ENCODE measurements around the gene SCRT2. TPM values are rescaled to one million over a fixed set of nuclear protein-coding genes. Genes with fewer than 3 reads are reported as not detected.

SCRT2 gene
- polyA plus RNA-seq, 3 donors, result not detected

GRCh38 chr20:650281-650680, 25.3 kb downstream of the SCRT2 start:
- H2AFZ ChIP-seq (ENCODE audit: insufficient read depth, low read depth, low read length, poor library complexity, severe bottlenecking), result no peak overlapping the region
- no peak overlapping the region for H3K27ac ChIP-seq (ENCODE audit: low read depth in 1 of 2, low read length in 2 of 2)
- no peaks in the 10 kb centered on the region for H3K27me3 ChIP-seq (ENCODE audit: control insufficient read depth in 2 of 2, insufficient read depth in 2 of 2, low read length in 2 of 2)
- WGBS (ENCODE audit: insufficient coverage), result 100% methylated on average over 1 of the region's 5 CpGs
- H3K4me2 ChIP-seq (replicated peaks; ENCODE audit: extremely low read depth, low read length, poor library complexity, severe bottlenecking), result no peak overlapping the region
- peaks cover 36 to 43% of the 10 kb centered on the region in 2 donors for H3K36me3 ChIP-seq (replicated peaks in 1 of 2; ENCODE audit: control insufficient read depth in 1 of 2, insufficient read depth in 2 of 2, low read length in 2 of 2)
- H3K27me3 Mint-ChIP-seq (ENCODE audit: low read depth in 3 of 3), result peaks cover 0 to 2% (median 0%) of the 10 kb centered on the region in 3 donors
- H3K4me3 Mint-ChIP-seq, result peak overlapping the region in 1 of 2 donors; percentile 20
- TF ChIP-seq CTCF (IDR thresholded peaks at IDR 0.05), result no peak
- H3K9me3 ChIP-seq (replicated peaks in 1 of 2; ENCODE audit: control insufficient read depth in 1 of 2, insufficient read depth in 1 of 2, low read length in 2 of 2), result peaks cover 4 to 9% of the 10 kb centered on the region in 2 donors
- peaks cover 34 to 47% of the 10 kb centered on the region in 2 donors for H3K4me1 ChIP-seq (ENCODE audit: control insufficient read depth in 1 of 2, insufficient read depth in 2 of 2, low read length in 2 of 2)
- no peak overlapping the region for H3K4me3 ChIP-seq (replicated peaks in 1 of 3; ENCODE audit: low read depth in 2 of 3, low read length in 3 of 3)
- H3K79me2 ChIP-seq (ENCODE audit: insufficient read depth, low read length), result peaks cover 27% of the 10 kb centered on the region
- peaks cover 44 to 46% of the 10 kb centered on the region in 2 donors for H3K36me3 Mint-ChIP-seq
- H3K27ac Mint-ChIP-seq, result peak overlapping the region in 2 of 7 donors; percentile 28 to 54
- intact Hi-C loops (cut with micrococcal nuclease), result loop anchor here in 1 of 2 donors (5.0 to 10.0 kb wide), 2 partner anchors 108 to 185 kb away; partner anchors contain the start of genes CSNK2A1 and FAM110A
- no peak for DNase-seq
- H3K9ac ChIP-seq (ENCODE audit: insufficient read depth, low read length, poor library complexity, severe bottlenecking), result no peak overlapping the region
- peaks cover 0 to 7% (median 6%) of the 10 kb centered on the region in 7 donors for H3K9me3 Mint-ChIP-seq
- H4K20me1 ChIP-seq (ENCODE audit: insufficient read depth, low read length), result peaks cover 66% of the 10 kb centered on the region
- H3K4me1 Mint-ChIP-seq, result peaks cover 48% of the 10 kb centered on the region

GRCh38 chr20:647479-648019, 28.1 kb downstream of the SCRT2 start:
- intact Hi-C loops (cut with micrococcal nuclease), result loop anchor here in 1 of 2 donors (5.0 kb wide), 1 partner anchor 85 kb away; no protein-coding TSS in a partner anchor
- Histone ChIP-seq H3K9me3 (replicated peaks in 1 of 2; ENCODE audit: control insufficient read depth in 1 of 2, insufficient read depth in 1 of 2, low read length in 2 of 2) (peaks cover 4 to 9% of the 10 kb centered on the region in 2 donors), H3K4me3 (replicated peaks in 1 of 3; ENCODE audit: low read depth in 2 of 3, low read length in 3 of 3) (no peak overlapping the region), H3K9ac (ENCODE audit: insufficient read depth, low read length, poor library complexity, severe bottlenecking) (no peak overlapping the region), H3K27me3 (ENCODE audit: control insufficient read depth in 2 of 2, insufficient read depth in 2 of 2, low read length in 2 of 2) (peaks cover 3 to 15% of the 10 kb centered on the region in 2 donors), H3K4me1 (ENCODE audit: control insufficient read depth in 1 of 2, insufficient read depth in 2 of 2, low read length in 2 of 2) (peaks cover 18 to 25% of the 10 kb centered on the region in 2 donors), H3K4me2 (replicated peaks; ENCODE audit: extremely low read depth, low read length, poor library complexity, severe bottlenecking) (no peak overlapping the region), H3K36me3 (replicated peaks in 1 of 2; ENCODE audit: control insufficient read depth in 1 of 2, insufficient read depth in 2 of 2, low read length in 2 of 2) (peaks cover 36 to 43% of the 10 kb centered on the region in 2 donors), H2AFZ (ENCODE audit: insufficient read depth, low read depth, low read length, poor library complexity, severe bottlenecking) (no peak overlapping the region), H3K79me2 (ENCODE audit: insufficient read depth, low read length) (peaks cover 22% of the 10 kb centered on the region), H3K27ac (ENCODE audit: low read depth in 1 of 2, low read length in 2 of 2) (no peak overlapping the region), H4K20me1 (ENCODE audit: insufficient read depth, low read length) (peaks cover 75% of the 10 kb centered on the region)
- 100% methylated on average over 1 of the region's 2 CpGs for WGBS (ENCODE audit: insufficient coverage)
- peaks cover 13 to 20% (median 18%) of the 10 kb centered on the region in 3 donors for H3K27me3 Mint-ChIP-seq (ENCODE audit: low read depth in 3 of 3)
- TF ChIP-seq CTCF (IDR thresholded peaks at IDR 0.05), result no peak
- H3K27ac Mint-ChIP-seq, result peak overlapping the region in 3 of 7 donors; percentile 20 to 50 (median 27)
- DNase-seq, result no peak
- peaks cover 48 to 49% of the 10 kb centered on the region in 2 donors for H3K36me3 Mint-ChIP-seq
- H3K9me3 Mint-ChIP-seq, result peaks cover 0 to 14% (median 6%) of the 10 kb centered on the region in 7 donors
- H3K4me1 Mint-ChIP-seq, result peaks cover 33% of the 10 kb centered on the region
- H3K4me3 Mint-ChIP-seq, result no peak overlapping the region
